ENCODE measurements around the gene XKR8. TPM values are rescaled to one million over a fixed set of nuclear protein-coding genes. Genes with fewer than 3 reads are reported as not detected.

XKR8 gene
- total RNA-seq, 1 donor from 2014 or later = 15.6 TPM

GRCh38 chr1:27956761-27957160 lies 3.0 kb upstream of the XKR8 start:
- Histone ChIP-seq H3K27me3 (no peaks in the 10 kb centered on the region), H3K4me1 (peaks cover 6 to 8% of the 10 kb centered on the region in 2 donors), H3K4me3 (no peak overlapping the region), H3K9me3 (no peaks in the 10 kb centered on the region), H3K27ac (no peak overlapping the region), H3K36me3 (no peaks in the 10 kb centered on the region)
- intact Hi-C loops (cut with DNase I) = no loop called here
- no peak for TF ChIP-seq CTCF (IDR thresholded peaks at IDR 0.05)
- DNase-seq (ENCODE audit: low spot score in 2 of 2) = no peak

GRCh38 chr1:27957655-27958054 lies 2.1 kb upstream of the XKR8 start:
- no peak for DNase-seq (ENCODE audit: low spot score in 2 of 2)
- Histone ChIP-seq H3K4me1 (peaks cover 6 to 11% of the 10 kb centered on the region in 2 donors), H3K9me3 (no peaks in the 10 kb centered on the region), H3K4me3 (no peak overlapping the region), H3K36me3 (no peaks in the 10 kb centered on the region), H3K27ac (no peak overlapping the region), H3K27me3 (no peaks in the 10 kb centered on the region)
- intact Hi-C loops (cut with DNase I) = no loop called here
- no peak for TF ChIP-seq CTCF (IDR thresholded peaks at IDR 0.05)

GRCh38 chr1:27958513-27958912 lies 1.3 kb upstream of the XKR8 start:
- no peak for DNase-seq (ENCODE audit: low spot score in 2 of 2)
- Histone ChIP-seq H3K36me3 (peaks cover 0 to 6% of the 10 kb centered on the region in 2 donors), H3K27me3 (no peaks in the 10 kb centered on the region), H3K27ac (peak overlapping the region in 1 of 2 donors; percentile 87), H3K4me1 (peaks cover 6 to 11% of the 10 kb centered on the region in 2 donors), H3K4me3 (peak overlapping the region in 1 of 2 donors; percentile 68), H3K9me3 (no peaks in the 10 kb centered on the region)
- no peak for TF ChIP-seq CTCF (IDR thresholded peaks at IDR 0.05)
- intact Hi-C loops (cut with DNase I) = no loop called here

GRCh38 chr1:27960762-27961645 lies 1.2 kb downstream of the XKR8 start:
- peak overlapping the region; percentile 68 to 74 for H3K4me3 ChIP-seq
- no peaks in the 10 kb centered on the region for H3K9me3 ChIP-seq
- intact Hi-C loops (cut with DNase I) = no loop called here
- H3K27ac ChIP-seq = peak overlapping the region; percentile 87 to 93
- peak in 1 of 2 donors; percentile 80 for DNase-seq (ENCODE audit: low spot score in 2 of 2)
- TF ChIP-seq CTCF (IDR thresholded peaks at IDR 0.05) = no peak
- peaks cover 6 to 11% of the 10 kb centered on the region in 2 donors for H3K4me1 ChIP-seq
- peaks cover 11 to 29% of the 10 kb centered on the region in 2 donors for H3K36me3 ChIP-seq
- no peaks in the 10 kb centered on the region for H3K27me3 ChIP-seq

GRCh38 chr1:27961646-27962221 lies 2.0 kb downstream of the XKR8 start:
- intact Hi-C loops (cut with DNase I) = no loop called here
- Histone ChIP-seq H3K9me3 (no peaks in the 10 kb centered on the region), H3K4me1 (peaks cover 6 to 11% of the 10 kb centered on the region in 2 donors), H3K4me3 (peak overlapping the region in 1 of 2 donors; percentile 74), H3K36me3 (peaks cover 18 to 36% of the 10 kb centered on the region in 2 donors), H3K27me3 (no peaks in the 10 kb centered on the region), H3K27ac (peak overlapping the region; percentile 87 to 93)
- no peak for DNase-seq (ENCODE audit: low spot score in 2 of 2)
- no peak for TF ChIP-seq CTCF (IDR thresholded peaks at IDR 0.05)

All from ascending aorta (tissue), 2 donors.